Lower leg skin (tissue), 3 donors: ENCODE measurements around the gene SBNO2.

Source experiments
- CTCF ChIP-seq, 3 donors: fragments of 450-650 bp; IDR thresholded peaks; one replicate each; pipeline ENCODE4 v1.5.1; 2016; ENCODE audit warnings: antibody characterized with exemption in 3 of 3, mild to moderate bottlenecking in 3 of 3, moderate library complexity in 2 of 3
- POLR2A ChIP-seq, 2 donors: fragments of 450-650 bp; IDR thresholded peaks; one replicate each; pipeline ENCODE4 v1.6.1; 2016 to 2017; ENCODE audit warnings: antibody characterized with exemption in 2 of 2, mild to moderate bottlenecking in 1 of 2, moderate library complexity in 1 of 2

DNA sequence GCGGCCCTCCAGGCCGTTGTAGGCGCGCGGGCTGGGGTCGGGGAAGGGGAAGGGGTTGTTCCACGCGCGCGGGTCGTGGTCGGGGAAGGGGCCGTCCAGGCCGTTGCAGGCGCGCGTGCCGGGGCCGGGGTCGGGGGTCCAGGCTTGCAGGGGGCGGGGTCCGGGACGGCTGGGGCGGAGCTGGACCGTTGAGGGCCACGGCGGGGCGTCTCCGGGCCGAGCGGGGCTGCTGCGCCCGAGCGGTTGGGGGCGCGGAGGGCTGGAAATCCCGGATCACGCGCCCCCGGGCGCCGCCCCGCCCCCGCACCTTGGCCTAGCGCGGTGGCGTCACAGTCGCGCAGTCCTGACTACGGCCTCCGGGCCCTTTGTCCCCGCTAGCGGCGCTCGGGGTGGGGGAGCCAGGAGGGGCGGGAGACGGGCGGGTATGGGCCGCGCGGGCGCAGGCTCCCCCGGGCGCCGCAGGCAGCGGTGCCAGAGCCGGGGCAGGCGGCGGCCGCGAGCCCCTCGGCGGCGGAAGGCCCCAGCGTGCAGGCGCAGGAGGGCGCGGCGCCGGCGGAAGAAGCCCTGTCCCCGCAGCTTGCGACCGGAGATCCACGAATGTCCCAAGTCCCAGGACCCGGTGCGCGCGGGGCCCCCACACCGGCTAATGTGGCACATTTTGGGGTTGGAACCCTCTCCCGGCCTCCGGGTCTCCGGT is 69.6 kb downstream of the SBNO2 start:
- no peak for TF ChIP-seq CTCF (IDR thresholded peaks at IDR 0.05)
- TF ChIP-seq POLR2A (IDR thresholded peaks at IDR 0.05) = no peak
